Kidney glomerular epithelial cell (primary cell): ENCODE measurements around the gene RACK1.
"Not testable (repeated sequence)": the region's sequence is repeated elsewhere in the genome, so short reads cannot be mapped to it uniquely, and the experiment has no call there.

Experiments
- DNase-seq: peaks from one replicate; lab custom pipeline; 2025; lab: John Stamatoyannopoulos, UW

RACK1 gene

DNA sequence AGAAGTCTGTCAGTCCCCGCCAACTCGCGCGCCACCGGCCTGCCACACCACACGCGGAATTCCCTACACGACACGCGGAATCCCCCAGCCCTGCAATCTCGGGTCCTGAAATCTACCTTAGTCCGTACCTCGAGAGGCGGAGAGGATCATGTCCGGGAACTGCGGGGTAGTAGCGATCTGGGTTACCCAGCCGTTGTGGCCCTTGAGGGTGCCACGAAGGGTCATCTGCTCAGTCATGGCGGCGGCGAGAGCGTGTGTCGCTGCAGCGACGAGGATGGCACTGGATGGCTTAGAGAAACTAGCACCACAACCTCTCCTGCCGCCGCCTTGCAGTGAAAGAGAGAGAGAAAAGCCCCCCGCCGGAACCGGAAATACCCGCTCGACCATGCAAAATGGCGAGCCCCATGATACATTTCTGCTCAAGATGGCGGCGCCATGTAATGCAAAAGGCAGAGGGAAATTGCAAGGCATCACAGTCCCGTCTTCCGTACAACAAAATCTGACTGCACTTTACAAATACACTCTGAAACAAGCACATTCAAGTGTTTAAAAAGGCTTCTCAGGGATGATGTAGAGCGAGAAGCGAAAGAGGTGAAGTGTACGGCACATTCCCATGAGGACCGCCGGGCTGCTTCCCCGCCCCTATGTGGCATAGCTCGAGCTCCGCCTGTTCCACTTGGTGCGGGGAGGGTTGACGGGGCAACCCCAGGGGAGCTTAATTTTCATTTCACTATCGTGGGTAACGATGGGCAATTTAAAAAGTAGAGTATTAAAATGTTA is at the start of gene RACK1:
TSS of gene RACK1 (minus strand) at position 343 of the 780 bp plus-strand sequence. CDS start at position 237, 106 bp downstream.
- DNase-seq, result no peak

GRCh38 chr5:181287331-181287730 is 43.6 kb upstream of the RACK1 start:
- not testable (repeated sequence) for DNase-seq

- DNase-seq, result not testable (repeated sequence)
Measured at GRCh38 chr5:181285962-181286705, 42.4 kb upstream of the RACK1 start.

DNA sequence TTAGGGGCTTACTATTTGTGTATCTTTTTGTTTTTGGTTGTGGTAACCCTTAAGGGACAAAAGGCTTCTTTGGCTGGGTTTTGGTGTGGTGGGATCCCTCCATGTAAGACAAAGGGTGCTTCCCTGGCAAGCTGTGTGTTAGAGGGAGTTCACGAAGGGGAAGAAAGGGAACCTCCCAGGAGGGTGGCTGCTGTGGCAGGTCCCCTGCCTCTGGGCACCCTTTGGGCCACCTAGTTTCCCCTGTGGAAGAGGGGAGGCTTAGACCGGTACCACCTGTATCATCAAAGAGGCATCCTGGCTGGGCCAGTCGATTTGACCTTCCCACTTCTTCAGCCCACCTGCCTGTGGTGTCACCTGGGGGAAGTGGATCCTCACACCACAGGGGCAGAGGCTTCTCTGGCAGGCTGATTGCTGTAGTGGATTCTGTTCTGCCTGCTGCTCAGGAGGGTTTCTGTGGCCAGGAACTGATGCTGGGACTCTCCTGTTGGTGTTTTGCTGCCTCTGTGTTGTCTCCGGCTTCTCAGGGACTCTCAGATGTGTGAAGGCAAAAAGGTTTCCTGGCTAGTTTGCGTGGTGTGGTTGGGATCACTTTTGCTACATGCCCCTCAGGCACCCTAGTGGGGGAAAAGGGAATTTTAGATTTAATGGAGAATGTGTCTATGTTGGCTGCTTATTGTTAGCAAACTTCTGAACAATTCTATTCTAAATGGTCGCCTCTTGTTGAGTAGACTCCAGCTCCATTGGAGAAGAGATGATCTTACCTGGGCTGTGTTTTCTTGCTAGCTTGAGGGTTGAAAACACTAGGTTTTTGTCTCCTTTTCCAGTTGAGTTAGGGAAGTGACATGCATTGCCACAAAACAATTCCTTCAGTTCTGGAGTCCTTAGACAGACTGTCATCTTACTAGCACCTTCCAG is 40.4 kb upstream of the RACK1 start:
- not testable (repeated sequence) for DNase-seq

DNA sequence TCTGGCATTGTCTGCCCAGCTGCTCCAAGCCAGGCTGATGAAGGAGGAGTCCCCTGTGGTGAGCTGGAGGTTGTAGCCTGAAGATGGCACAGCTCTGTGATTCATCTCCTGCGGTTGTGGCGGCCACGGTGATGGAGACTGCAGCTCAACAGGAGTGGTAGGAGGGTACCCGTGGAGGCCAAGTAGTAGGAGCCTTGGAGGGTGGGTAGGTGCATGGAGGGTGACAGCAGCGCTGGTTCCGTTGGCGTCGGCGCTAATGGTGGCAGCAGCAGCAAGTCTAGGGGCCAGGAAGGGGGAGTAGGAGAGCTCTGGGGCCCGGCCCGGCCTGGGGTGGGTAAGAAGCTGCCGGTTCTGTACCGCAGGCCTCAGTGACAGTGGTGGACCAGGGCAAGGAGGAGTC is 39.6 kb upstream of the RACK1 start:
- DNase-seq, result no peak

- DNase-seq, result no peak
Measured at GRCh38 chr5:181282874-181283273, 39.2 kb upstream of the RACK1 start.

- not testable (repeated sequence) for DNase-seq
Measured at GRCh38 chr5:181282415-181282814, 38.7 kb upstream of the RACK1 start.

DNA sequence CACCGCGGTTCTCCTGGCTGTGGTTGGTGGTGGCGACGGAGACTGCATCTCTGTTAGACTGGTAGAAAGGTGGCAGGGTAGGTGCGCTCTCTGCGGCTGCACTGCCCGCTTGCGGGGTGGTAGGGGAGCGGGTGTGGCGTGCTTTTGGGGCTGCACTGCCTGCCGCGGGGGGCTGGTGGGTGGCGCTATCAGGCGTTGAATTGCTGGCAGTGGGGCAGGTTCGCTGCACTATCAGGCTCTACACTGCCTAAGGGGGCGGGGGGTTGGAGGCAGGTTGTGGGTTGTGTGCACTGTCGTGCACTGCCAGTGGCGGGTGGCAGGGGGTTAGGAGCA is 38.2 kb upstream of the RACK1 start:
- no peak for DNase-seq

- DNase-seq, result no peak
Measured at GRCh38 chr5:181281077-181281983, 37.6 kb upstream of the RACK1 start.

DNA sequence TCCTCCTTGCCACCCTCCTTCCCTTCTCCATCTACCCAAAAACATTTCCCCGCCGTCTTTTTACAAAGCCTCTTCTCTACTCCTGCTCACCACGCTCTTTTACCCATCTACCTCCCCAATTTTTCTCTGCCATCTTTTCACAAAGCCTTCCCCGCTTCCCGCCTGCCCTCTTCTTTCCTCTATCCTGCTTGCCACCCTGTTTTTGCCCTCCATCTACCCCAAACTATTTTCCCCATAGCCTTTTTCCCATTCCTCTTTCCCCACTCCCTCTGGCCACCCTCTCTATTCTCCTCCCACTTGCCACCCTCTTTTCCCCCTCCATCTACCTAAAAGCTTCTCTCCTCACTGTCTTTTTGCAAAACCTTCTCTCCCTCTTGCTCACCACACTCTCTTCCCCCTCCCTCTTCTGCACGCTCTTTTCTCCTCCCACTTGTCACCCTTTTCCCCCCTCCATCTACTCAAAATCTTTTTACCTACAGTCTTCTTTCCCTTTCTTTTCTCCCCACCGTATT is 36.6 kb upstream of the RACK1 start:
- DNase-seq, result no peak

DNA sequence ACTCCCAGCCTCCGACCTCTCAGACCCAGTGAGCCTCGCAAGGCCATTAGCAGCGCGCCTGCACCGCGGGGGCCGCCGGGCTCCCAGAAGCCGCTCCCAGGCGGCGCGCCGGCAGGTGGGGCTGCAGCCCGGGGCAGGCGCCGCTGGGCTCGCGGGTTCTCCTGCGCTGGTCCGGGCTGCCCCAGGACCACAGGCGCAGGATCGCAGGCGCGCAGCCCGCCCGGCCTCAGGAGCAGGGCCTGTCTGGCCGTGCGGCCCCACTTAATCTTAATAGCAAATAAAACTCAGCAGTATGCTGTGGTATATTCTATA is 29.7 kb upstream of the RACK1 start:
- not testable (repeated sequence) for DNase-seq

DNA sequence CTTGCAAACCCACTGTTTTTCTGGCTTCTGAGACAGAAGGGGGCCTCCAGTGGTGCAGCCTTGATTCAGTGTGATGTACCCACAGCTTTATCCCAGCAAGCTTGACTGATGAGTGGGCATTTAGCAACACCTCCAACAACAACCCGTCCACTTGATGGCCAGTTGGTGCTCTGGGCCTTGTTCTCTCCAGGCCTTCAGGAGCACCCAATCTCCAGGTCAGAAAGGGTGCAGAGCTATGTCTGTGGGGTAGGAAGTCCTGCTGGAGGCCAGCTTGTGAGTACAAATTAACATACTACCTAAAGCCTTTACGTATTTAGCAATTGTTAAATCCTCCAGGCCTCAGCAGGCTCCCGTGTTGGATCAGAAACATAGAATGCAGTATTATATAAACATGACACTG is 27.4 kb upstream of the RACK1 start:
- no peak for DNase-seq

DNA sequence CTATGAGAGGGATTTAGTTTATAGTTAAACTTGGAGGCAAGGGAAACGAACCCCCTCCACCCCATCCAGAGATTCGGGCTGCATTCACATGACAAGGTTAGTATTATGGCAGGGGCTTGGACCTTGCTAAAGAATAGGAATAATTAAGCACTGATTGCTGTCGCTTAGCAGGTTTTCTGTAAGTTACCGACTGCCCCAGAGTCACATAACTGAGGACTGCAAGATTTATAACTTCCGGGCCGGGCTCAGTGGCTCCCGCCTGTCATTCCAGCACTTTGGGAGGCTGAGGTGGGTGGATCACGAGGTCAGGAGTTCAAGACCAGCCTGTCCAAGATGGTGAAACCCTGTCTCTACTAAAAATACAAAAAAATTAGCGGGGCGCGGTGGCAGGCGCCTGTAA is 24.2 kb upstream of the RACK1 start:
- DNase-seq, result not testable (repeated sequence)

DNA sequence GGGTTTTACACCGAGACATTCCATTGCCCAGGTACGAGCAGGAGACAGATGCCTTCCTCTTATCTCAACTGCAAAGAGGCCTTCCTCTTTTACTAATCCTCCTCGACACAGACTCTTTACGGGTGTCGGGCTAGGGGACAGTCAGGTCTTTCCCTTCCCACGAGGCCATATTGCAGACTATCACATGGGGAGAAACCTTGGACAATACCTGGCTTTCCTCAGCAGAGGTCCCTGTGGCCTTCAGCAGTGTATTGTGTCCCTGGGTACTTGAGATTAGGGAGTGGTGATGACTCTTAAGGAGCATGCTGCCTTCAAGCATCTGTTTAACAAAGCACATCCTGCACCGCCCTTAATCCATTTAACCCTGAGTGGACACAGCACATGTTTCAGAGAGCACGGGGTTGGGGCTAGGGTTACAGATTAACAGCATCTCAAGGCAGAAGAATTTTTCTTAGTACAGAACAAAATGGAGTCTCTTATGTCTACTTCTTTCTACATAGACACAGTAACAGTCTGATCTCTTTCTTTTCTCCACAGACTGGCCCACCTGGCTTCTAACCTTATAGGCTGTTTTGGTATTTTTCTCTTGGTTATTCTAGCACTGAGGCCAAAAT is 23.7 kb upstream of the RACK1 start:
- DNase-seq, result not testable (repeated sequence)

- no peak for DNase-seq
Measured at GRCh38 chr5:181265092-181265671, 21.5 kb upstream of the RACK1 start.

- DNase-seq, result no peak
Measured at GRCh38 chr5:181263633-181264032, 19.9 kb upstream of the RACK1 start.

- no peak for DNase-seq
Measured at GRCh38 chr5:181261320-181262049, 17.8 kb upstream of the RACK1 start.

DNA sequence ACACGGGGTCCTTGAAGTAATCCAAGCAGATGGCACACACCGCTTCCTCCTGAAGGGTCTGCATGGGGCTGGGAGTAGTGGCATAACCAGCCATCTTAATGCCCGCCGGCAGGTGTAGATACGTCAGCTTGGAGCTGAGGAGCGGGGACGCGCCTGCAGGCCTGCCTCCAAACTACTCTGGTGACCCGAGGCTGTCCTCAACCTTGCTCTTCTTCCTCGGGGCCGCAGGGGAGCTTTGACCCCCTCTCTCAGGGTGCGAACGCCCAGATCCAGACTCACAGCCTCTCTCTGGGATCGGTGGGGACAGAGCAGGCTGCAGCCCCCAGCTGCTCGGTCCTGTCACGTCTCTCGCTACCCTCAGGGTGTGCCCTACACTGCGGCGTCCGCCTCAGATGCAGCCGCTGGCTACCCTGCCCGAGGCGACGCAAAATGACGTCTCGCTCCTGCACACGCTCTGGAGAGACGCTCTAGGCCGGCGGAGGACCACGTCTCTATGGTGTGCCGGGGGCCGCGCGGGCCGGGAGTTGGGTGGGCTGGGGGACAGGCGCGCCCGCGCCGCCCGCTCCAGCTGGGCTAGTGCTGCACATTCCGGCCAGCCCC is 17.1 kb upstream of the RACK1 start, which contains the start of gene TRIM52:
TSS of gene TRIM52 (minus strand) at position 424 of the 600 bp plus-strand sequence. CDS start at position 94, 330 bp downstream.
- no peak for DNase-seq
